GM19043 (cell line): ENCODE measurements around the gene CORIN.
"Not testable (repeated sequence)": the region's sequence is repeated elsewhere in the genome, so short reads cannot be mapped to it uniquely, and the experiment has no call there.

Source experiments
- ATAC-seq: cut with Tn5 transposase; IDR thresholded peaks from one replicate; pipeline ENCODE4 v1.9.1; 2021; ENCODE audit warnings: low read depth; ENCODE audit not compliant: unreplicated experiment

The CORIN gene

DNA sequence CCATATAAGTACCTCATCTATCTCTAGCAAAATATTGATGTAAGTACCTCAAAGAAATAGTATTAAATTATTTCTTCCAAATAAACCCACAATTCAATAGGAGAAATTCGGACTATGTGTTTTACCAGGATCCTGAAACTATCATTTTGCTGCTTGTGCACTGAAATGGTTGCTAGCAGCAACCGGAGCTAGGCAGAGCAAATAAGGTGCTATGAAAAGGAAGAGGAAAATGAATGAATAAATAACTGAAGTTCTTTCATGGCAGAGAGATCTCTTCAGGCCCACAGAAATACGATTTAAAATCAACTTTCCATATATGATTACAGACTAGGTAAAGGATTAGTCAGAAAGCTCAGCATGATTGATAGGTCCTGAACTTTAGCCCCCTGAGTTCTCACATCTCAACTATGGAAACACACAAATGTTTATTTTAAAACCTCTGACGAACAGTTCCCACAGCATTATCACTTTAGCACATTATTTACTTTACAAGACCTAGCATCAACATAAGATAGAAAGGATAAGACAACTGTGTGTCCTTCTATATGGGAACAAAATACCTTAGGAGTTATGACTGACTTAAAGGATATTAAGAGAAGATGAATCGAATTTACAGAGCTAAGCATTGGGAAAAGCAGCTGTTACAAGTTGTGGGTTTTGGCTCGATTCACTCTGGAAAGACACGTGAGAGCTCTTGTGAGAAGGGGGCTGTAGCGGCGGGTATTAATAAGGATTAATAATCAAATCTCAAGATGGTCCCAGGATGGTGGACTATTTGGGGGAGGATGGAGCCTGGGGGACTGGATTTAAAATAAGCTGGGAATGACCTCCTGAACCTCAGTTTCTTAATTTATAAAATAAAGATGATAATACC, 104.3 kb downstream of the CORIN start:
- no peak for ATAC-seq

DNA sequence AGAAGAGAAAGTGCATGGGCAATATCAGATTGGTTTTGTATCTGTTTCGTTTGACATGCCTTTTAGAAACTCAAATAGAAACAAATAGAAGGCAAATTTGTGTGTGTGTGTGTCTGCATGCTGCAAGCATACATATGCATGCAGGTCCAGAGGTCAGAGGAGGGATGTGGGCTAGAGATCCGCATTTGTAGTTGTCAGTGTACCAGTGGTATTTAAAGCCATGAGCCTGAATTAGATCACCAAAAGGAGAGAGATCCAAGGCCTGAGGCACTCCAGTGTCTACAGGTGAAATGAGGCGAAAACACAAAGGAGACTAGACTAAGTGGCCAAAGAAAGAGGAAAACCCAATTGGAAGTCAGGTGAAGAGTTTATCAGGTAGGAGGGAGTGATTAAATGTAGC, 106.7 kb downstream of the CORIN start:
- ATAC-seq: no peak

DNA sequence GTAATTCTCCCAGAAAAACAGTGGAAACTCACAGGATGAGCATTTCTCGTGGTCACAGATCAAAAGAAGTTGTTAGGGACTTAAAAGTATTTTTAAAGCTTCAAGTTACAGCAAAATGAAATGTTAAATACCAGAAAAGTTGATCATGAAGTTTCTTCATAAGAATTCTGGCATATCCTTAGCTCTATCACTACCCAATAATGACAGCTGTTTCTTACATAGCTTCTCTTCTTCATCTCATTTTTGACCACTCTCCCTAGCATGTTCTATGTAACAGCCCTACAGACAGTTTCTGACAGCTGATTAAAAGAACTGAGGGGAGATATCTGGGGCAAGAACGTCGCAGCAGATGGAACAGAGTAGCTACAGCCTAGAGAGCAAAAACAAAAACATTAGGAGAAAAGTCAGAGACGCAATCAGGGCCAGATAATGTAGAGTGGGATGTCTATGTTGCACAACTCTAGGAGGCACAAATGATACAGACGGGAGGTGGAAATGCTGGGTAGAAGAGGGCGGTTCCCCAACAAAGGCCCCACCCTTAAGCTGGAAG, 108.7 kb downstream of the CORIN start:
- ATAC-seq: no peak

DNA sequence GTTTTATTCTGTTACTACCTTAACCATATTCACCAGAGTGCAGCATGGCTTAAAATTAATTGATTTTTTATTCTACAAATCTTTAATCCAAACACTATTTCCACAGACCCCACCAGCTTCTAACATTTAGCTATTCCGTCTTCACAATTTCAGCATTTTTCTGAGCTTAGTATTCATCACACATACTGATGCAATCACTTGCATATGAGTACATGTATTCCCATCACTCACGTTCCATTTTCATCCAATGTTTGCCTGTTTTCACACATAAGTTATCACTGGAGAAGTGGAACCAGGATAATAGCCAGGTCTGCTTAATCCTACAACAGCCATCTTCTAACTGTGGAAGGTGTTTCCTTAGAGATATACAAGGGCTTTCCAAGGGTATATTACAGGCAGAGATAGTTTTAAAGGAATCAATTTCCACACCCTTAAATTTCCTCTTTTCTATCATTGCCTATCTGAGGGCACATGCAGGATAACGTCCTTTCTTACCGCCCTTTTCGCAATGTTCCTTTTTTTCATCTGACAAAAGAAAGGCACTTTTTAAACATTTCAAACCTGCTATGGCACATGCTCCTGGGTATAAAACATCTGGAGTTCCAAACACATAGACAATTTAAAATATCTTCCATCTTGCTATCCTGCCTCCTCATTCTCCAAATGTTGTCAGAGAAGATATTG, 115.8 kb downstream of the CORIN start:
- ATAC-seq: no peak

DNA sequence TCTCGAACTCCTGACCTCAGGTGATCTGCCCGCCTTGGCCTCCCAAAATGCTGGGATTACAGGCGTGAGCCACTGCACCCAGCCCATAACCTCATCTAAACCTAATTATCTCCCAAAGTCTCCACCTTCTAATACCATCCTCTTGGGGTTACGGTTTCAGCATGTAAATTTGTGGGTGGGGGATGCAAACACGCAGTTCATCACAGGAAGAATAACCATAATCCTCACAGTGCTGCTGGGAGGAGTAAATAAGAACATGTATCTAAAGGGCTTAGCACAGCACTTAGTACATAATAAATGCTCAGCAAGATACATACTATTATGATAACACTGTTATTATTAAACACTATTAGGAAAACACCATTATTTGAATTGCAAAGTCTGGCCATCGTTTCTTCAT, 116.4 kb downstream of the CORIN start:
- no peak for ATAC-seq

DNA sequence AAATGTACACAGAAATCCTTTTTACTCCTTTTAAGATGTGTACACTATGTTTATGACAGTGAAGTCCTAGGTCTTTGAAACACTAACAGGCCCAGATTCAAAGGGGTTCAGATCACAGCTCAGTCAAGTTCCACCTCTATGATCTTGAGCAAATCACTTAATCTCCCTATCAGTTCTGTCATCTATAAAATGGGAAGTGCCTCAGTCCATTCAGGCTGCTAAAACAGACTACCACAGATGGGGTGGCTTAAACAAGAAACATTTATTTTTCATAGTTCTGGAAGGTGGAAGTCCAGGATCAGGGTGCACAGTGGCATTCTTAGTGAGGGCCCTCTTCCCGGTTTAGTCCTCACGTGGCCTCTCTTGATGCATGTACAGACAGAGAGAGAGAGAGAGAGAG, 117.1 kb downstream of the CORIN start:
- no peak for ATAC-seq

DNA sequence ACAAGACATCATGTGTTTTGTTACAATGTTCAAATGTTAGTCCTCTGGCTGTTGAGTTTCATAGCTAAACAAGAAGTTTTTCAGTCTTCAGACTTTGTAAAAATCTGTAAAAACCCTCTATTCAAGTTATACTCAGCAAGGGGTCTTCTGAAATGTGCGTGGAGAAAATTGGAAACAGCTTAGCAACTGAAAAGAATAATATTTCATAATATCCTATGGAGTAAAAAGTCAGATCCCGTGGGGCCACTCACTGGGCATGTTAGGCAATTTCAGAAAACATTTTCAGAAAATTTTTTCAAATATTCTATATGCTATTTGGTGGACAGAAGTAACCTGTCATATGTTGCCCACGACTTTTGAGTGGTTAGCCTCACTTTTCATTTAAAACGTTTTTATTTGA, 118.3 kb downstream of the CORIN start:
- no peak for ATAC-seq

DNA sequence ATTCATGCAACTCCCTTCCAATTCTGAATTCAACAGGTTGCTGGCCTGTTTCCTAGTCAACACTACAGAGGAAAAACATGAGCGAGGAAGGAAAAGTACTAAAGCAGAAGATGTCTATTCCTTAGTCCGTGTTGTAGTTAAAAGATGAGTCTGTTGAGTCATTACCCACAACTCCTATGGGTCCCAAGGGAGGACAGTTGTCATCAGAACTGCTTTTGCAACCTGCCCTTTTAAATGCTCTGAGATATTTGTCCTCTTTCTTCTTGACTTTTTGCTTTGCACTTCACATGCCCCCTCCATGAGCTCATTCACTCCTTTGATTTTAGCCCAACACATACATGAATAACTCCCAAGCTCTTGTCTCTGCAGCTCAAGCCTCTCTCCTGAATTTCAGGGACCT, 119.2 kb downstream of the CORIN start:
- no peak for ATAC-seq

DNA sequence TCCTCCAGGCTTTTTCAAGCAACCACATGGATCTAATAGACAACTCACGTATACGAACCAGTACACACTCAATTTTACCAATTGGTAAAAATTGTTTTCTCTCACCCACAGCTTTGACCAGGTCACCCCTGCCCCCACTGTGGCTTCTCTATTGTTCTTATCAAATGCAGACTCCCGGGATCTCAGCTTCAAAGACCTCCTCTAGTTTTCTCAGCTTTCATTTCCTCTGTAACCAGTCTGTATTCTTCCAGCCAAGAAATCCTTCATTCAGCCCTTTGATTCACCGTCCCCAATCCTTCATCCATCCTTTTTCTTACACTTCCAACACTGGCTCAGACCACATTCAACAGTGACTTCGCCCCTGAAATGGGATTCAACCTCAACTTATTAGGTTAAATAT, 120.7 kb downstream of the CORIN start:
- ATAC-seq: no peak

DNA sequence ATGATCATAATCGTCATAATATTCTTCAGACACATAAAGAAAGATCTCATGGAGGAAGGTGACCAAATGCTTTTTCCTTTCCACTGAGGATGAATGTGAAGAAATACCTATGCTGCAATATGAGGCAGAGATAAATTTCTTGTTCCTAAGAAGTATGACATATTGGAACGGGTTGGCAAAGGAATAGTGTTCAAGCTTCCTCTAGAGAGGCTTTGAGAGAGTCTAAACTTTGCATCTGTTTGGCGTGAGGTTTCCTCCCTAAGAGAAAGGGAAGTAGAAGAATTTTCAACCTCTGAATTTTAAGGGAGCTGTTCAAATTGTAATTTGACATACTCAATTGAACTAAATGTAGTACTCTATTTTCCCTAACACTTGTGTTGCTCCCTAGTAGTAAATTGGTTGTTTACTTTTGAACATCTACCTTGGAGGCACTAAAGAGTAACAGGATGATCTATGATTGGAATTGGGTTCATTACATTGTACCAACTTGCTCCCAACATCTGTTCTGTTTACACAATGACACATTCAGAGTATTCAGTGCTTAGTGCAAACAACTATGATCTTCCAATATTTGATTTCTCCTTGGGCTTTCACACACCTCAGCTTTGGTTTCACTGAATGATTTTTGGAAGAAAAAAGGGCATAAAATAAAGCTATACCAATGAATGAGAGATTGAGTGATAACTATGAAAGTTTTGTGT, 122.0 kb downstream of the CORIN start:
- ATAC-seq: no peak

DNA sequence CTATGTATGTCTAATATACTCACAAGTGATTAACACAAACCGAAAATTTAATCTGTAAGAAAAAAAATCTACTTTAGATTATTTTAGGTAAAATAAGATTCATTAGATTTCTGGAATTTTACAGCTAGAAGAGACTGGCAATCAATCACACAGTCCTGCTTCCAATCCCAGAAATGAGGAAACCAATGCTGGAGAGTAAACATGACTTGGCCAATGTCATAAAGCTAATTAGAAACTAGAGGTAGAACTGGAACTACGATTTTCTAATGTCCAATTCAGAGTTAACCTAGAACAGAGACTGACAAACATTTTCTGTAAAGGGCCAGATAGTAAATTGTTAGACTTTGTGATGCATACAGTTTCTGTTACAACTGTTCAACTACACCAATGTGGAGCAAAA, 123.6 kb downstream of the CORIN start:
- ATAC-seq: no peak

DNA sequence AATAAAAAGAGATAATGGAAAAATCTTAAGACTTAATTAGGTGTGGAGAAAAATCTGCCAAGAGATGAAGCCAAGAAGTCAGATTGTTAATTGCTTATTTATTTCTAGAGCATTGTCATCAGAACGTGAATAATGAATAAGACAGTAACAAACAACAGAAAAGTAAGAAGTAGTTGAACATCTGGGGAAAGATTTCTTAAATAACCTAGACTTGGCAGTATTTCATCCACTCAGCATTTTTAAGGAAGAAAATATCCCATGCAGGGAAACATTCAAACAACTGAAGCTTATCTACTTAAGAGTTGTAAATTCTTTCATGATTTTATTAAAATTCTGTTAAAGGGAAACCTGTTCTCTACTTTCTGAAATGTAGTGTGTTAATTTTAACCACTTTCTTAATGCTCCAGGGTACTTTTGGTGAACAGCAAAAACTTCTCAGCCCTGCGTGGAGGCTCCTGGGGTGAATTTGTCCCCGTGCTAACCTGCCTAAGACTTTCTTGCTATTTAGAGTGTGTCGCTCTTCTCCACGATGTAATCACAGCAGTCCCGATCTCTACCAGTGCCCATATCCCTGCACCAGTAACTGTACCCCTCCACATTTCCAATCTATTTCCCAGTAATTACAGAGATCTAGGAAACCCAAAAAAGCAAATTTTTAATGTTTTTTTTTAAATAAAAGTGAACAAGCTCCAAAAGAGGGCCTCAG, 124.6 kb downstream of the CORIN start:
- no peak for ATAC-seq

DNA sequence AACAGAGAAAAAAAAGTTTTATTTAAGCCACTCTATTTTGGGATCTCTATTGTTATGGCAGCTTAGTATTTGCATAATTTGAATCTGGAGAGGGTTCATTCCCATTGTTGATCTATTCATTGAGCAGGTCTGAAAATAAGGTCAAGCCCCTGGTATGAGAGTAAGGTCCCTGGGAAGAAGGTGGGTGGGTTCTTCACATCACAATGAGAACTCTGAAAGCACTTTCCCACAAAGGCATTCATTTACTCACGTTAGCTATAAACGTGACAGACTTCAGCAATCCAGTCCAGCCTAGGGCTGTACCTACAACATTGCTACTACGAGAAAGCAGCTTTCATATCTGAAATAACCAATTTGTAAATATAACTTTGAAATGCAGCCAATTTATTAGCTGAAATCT, 126.2 kb downstream of the CORIN start:
- ATAC-seq: no peak

DNA sequence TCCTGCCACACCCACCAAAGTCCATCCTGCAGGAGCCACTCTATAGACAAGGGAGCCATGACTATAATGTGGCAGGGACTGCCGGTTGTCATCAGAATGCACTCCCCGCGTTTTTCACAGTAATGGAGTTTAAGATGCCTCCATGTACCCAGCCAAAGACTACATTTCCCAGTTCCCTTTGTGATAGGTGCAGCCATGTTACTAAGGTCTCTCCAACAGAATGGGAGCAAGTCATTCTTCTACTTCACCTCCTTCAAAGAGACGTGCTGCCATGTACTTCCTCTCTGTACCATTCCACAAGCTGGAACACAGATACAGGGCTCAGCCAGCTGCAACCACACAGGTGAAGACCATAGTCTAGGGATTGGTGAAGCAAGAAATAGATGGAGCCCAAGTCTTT, 126.7 kb downstream of the CORIN start:
- ATAC-seq: no peak

DNA sequence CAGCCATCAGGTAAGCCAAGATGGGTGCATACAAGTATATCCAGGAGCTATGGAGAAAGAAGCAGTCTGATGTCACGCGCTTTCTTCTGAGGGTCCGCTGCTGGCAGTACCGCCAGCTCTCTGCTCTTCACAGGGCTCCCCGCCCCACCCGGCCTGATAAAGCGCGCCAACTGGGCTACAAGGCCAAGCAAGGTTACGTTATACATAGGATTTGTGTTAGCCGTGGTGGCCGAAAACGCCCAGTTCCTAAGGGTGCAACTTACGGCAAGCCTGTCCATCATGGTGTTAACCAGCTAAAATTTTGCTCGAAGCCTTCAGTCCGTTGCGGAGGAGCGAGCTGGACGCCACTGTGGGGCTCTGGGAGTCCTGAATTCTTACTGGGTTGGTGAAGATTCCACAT, 131.5 kb downstream of the CORIN start:
- not testable (repeated sequence) for ATAC-seq

DNA sequence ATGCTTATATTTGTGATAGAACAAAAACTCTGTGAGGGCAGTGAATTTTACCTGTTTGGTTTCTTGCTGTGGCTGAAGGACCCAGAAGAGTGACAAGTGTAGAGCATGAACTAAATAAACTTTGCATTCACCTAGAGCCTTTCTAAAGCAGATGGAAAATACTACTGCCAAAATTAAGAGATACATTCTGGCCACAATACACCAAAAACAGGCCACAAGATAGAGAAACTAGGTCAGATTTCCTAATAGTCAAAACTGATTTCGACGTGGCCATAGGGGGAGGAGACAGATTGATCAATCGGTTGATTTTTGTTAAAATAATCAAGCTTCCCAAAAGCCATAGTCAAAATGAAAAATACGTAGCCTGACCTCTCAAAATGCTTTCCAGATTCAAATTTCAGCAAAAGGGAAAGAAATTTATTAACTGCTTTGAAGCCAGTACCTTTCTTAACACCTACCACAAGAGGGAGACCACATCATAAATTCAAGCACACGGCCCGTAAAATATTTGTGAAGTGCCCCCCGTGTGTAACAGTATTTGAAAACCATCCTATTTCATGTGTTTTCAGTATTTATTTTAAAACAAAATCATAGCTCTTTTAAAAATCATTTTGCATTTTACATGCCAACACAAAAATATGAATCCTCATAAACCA, 132.4 kb downstream of the CORIN start:
- ATAC-seq: no peak

DNA sequence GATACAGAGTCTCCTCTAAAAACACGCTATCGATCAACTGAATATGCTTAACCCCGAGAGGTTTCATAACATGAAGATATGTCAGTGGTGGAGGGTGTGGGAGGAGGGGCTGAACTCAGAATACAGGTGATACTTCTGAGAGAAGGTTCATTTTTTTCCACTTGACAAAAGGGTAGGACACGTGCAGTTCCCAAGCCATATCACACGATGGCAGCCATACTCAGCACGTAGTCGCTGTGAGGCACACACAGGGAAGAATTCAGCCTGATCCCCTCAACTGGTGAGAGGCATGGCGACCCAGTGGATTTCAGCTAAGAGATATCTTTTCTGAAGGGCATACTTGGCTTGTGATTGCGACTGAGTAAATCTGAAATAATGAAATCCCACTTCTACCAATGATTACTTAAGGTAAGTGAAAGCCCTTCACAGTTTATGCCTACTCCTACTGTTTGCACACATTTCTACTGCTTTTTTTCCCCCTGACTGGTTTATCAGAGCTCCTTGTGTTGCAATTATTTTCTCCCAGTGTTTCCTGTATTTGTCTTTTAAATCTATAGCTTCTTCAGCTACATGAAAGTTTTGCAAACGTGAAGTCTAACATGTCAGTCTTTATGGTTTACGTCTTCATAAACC, 133.1 kb downstream of the CORIN start:
- ATAC-seq: no peak

DNA sequence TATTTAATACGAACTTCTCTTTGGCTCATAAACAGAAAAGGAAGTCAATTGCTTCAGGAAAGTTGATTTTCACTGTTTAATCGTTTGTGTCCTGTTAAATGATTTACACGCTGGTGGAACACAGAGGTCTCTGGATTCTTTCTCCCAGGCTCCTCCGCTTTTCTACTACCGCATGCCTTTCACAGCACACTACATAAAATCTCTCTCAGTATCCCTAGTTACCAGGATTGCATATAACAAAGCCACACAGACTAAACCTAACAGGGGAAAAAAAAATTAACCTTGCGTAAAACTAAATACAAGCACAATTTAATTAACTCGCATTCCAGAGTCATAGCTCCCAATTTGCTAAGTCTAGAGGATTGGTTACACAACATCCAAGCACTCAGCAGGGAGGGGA, 133.9 kb downstream of the CORIN start:
- ATAC-seq: no peak

DNA sequence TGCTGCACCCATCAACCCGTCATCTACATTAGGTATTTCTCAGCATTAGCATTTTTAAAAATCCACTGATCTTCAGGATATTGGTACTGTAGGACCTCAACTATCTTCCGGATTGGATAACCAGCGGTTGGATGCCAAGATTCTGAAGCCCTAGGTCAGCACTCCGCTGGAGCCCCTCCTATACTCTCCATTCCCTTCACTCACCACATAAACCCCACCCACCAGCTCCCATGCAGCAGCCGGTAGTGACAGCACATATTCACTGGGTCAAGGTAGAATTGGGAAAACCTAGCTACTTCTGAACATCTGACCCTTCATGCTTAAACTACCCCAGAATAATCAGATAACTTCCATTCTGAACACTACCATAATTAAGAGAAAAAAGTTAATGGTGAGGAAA, 134.9 kb downstream of the CORIN start:
- no peak for ATAC-seq

DNA sequence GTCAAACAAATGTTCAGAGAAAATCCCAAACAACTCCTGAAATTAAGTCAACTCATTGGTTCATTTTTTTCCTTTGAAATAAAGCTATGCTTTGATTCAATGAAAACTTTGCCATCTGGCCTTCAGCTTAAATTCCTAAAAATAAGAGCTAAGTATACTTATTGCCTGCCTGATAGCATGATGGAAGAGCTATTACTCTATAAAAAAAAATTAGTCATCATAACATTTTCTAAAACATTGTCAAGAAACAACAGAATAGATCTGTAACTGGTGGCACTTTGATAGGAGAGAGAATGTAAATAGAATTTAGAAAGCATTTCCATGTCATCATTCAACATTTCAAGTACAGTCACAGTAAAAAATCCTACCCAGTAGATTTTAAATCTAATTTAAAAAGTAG, 136.6 kb downstream of the CORIN start:
- ATAC-seq: no peak
